GM23338 (cell line): ENCODE data around the gene LEFTY1.

Source experiments
- CREB1 ChIP-seq: fragments of 250-450 bp; sonication (Bioruptor Pico); IDR thresholded peaks from 2 replicates; pipeline ENCODE4 v1.5.0; 2020; ENCODE audit warnings: low read depth, mild to moderate bottlenecking, moderate library complexity
- CTCF ChIP-seq, 2 experiments: fragments of 200-600 bp in 1 of 2; sonication (generic) in 1 of 2; conservative IDR thresholded peaks; 2 replicates each; pipeline versions ENCODE4 v1.5.1 to v1.6.1; 2016 to 2017; ENCODE audit warnings: antibody characterized with exemption in 2 of 2, low read depth in 2 of 2, mild to moderate bottlenecking in 2 of 2, moderate library complexity in 1 of 2
- EZH2 ChIP-seq: fragments of 200-600 bp; sonication (generic); IDR thresholded peaks from one replicate; pipeline ENCODE4 v1.8.0; 2017; ENCODE audit warnings: antibody characterized with exemption, mild to moderate bottlenecking, low read depth; ENCODE audit not compliant: unreplicated experiment
- EZH2phosphoT487 ChIP-seq: fragments of 200-600 bp; sonication (generic); IDR thresholded peaks from one replicate; pipeline ENCODE4 v1.8.1; 2018; ENCODE audit warnings: antibody characterized with exemption; ENCODE audit not compliant: unreplicated experiment
- JUNB ChIP-seq: IDR thresholded peaks from one replicate; pipeline ENCODE4 v1.6.1; 2016; ENCODE audit warnings: antibody characterized with exemption; ENCODE audit not compliant: unreplicated experiment
- POLR2AphosphoS5 ChIP-seq: IDR thresholded peaks from 2 replicates; pipeline ENCODE4 v1.6.1; 2016; ENCODE audit warnings: antibody characterized with exemption, low read depth
- REST ChIP-seq: IDR thresholded peaks from one replicate; pipeline ENCODE4 v1.6.1; 2018; ENCODE audit warnings: antibody characterized with exemption; ENCODE audit not compliant: unreplicated experiment
- STAT1 ChIP-seq: IDR thresholded peaks from one replicate; pipeline ENCODE4 v1.6.1; 2016; ENCODE audit warnings: antibody characterized with exemption; ENCODE audit not compliant: unreplicated experiment
- ZNF114 ChIP-seq: fragments of 250-450 bp; sonication (Bioruptor Pico); IDR thresholded peaks from 2 replicates; pipeline ENCODE4 v1.5.0; 2020; ENCODE audit warnings: mild to moderate bottlenecking, moderate library complexity
- ZNF331 ChIP-seq: fragments of 250-450 bp; sonication (Bioruptor Pico); IDR thresholded peaks from 2 replicates; pipeline ENCODE4 v1.5.0; 2020; ENCODE audit warnings: low read depth, mild to moderate bottlenecking, moderate library complexity
- TF ChIP-seq, protein P1 (sequence below): IDR thresholded peaks from 2 replicates; pipeline ENCODE4 v1.6.1; 2016; ENCODE audit warnings: antibody characterized with exemption
- TF ChIP-seq, protein P2 (sequence below): fragments of 250-450 bp; sonication (Bioruptor Pico); IDR thresholded peaks from 2 replicates; pipeline ENCODE4 v1.5.0; 2020; ENCODE audit warnings: mild to moderate bottlenecking, moderate library complexity

DNA sequence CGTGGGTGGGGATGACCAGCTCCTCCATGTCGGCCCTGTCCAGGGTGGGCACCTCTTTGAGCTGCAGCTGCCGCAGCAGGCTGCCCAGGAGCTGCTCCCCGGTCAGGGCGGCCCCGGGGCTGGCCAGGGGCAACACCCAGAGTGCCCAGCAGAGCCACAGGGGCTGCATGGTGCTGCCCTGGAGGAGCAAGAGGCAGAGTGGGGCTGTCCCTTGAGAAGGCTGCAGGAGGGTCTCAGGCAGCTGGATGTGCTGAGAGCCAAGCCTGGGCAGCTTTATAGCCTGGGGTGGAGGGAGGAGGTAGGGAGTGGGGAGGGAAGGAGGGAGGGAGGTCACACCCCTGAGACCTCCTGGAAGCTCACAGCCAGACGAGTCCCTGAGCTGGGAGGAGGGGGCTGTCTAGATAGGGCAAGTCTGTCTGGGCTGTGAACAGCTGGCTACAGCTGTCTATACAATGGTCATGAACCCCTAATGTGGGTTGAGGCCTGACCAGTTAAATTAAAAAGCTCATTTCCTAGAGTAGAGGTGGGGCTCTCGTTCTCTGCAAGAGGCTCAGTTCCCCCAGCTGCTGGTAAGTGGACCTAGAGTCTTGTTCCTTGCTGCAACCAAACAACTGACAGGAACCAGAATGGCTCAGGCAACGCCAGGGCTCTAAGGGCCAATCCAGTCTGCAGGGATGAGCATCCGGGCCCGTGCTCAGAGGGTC is at the start of gene LEFTY1:
- TF ChIP-seq CTCF (conservative IDR thresholded peaks at IDR 0.05; ENCODE audit: low read depth in 2 of 2) (no peak), POLR2AphosphoS5 (peak; percentile 47; the same call in 1 of the 2 replicates), REST (no peak), EZH2phosphoT487 (no peak), EZH2 (no peak), ZNF114 (CRISPR knock-in tag) (no peak), CREB1 (CRISPR knock-in tag) (no peak), STAT1 (no peak), JUNB (no peak), ZNF331 (CRISPR knock-in tag) (no peak)
- TF ChIP-seq, protein P1, sequence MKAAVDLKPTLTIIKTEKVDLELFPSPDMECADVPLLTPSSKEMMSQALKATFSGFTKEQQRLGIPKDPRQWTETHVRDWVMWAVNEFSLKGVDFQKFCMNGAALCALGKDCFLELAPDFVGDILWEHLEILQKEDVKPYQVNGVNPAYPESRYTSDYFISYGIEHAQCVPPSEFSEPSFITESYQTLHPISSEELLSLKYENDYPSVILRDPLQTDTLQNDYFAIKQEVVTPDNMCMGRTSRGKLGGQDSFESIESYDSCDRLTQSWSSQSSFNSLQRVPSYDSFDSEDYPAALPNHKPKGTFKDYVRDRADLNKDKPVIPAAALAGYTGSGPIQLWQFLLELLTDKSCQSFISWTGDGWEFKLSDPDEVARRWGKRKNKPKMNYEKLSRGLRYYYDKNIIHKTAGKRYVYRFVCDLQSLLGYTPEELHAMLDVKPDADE: no peak
- TF ChIP-seq, protein P2, sequence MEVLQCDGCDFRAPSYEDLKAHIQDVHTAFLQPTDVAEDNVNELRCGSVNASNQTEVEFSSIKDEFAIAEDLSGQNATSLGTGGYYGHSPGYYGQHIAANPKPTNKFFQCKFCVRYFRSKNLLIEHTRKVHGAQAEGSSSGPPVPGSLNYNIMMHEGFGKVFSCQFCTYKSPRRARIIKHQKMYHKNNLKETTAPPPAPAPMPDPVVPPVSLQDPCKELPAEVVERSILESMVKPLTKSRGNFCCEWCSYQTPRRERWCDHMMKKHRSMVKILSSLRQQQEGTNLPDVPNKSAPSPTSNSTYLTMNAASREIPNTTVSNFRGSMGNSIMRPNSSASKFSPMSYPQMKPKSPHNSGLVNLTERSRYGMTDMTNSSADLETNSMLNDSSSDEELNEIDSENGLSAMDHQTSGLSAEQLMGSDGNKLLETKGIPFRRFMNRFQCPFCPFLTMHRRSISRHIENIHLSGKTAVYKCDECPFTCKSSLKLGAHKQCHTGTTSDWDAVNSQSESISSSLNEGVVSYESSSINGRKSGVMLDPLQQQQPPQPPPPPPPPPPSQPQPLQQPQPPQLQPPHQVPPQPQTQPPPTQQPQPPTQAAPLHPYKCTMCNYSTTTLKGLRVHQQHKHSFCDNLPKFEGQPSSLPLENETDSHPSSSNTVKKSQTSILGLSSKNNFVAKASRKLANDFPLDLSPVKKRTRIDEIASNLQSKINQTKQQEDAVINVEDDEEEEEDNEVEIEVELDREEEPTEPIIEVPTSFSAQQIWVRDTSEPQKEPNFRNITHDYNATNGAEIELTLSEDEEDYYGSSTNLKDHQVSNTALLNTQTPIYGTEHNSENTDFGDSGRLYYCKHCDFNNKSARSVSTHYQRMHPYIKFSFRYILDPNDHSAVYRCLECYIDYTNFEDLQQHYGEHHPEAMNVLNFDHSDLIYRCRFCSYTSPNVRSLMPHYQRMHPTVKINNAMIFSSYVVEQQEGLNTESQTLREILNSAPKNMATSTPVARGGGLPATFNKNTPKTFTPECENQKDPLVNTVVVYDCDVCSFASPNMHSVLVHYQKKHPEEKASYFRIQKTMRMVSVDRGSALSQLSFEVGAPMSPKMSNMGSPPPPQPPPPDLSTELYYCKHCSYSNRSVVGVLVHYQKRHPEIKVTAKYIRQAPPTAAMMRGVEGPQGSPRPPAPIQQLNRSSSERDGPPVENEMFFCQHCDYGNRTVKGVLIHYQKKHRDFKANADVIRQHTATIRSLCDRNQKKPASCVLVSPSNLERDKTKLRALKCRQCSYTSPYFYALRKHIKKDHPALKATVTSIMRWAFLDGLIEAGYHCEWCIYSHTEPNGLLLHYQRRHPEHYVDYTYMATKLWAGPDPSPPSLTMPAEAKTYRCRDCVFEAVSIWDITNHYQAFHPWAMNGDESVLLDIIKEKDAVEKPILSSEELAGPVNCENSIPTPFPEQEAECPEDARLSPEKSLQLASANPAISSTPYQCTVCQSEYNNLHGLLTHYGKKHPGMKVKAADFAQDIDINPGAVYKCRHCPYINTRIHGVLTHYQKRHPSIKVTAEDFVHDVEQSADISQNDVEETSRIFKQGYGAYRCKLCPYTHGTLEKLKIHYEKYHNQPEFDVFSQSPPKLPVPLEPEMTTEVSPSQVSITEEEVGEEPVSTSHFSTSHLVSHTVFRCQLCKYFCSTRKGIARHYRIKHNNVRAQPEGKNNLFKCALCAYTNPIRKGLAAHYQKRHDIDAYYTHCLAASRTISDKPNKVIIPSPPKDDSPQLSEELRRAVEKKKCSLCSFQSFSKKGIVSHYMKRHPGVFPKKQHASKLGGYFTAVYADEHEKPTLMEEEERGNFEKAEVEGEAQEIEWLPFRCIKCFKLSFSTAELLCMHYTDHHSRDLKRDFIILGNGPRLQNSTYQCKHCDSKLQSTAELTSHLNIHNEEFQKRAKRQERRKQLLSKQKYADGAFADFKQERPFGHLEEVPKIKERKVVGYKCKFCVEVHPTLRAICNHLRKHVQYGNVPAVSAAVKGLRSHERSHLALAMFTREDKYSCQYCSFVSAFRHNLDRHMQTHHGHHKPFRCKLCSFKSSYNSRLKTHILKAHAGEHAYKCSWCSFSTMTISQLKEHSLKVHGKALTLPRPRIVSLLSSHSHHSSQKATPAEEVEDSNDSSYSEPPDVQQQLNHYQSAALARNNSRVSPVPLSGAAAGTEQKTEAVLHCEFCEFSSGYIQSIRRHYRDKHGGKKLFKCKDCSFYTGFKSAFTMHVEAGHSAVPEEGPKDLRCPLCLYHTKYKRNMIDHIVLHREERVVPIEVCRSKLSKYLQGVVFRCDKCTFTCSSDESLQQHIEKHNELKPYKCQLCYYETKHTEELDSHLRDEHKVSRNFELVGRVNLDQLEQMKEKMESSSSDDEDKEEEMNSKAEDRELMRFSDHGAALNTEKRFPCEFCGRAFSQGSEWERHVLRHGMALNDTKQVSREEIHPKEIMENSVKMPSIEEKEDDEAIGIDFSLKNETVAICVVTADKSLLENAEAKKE: no peak
